ENCODE measurements around the gene SVIL. TPM values are rescaled to one million over a fixed set of nuclear protein-coding genes. Genes with fewer than 3 reads are reported as not detected.
A peak's percentile ranks its signal among the peaks of the same experiment; 100 is the strongest.

Gene SVIL
- total and polyA plus RNA-seq, 2 of the 13 experiments (the other 11 are each of a cell fraction or from before 2014, with no cell fraction given), result 3.9 to 12.1 TPM

- no peak for TF ChIP-seq HNF4G (IDR thresholded peaks at IDR 0.05; ENCODE audit: borderline replicate concordance, low read depth, low read length)
- TF ChIP-seq HNF4G (CRISPR knock-in tag; IDR thresholded peaks at IDR 0.05; ENCODE audit: borderline replicate concordance, low read depth), result no peak
- TF ChIP-seq GPN1 (CRISPR knock-in tag; IDR thresholded peaks at IDR 0.05; ENCODE audit: borderline replicate concordance), result no peak
- no peak for TF ChIP-seq IRF9 (CRISPR knock-in tag; IDR thresholded peaks at IDR 0.05; ENCODE audit: borderline replicate concordance)
- TF ChIP-seq ZNF598 (CRISPR knock-in tag; IDR thresholded peaks at IDR 0.05; ENCODE audit: borderline replicate concordance), result no peak
- TF ChIP-seq FOXA3 (CRISPR knock-in tag; IDR thresholded peaks at IDR 0.05), result peak; percentile 91
- no peak for TF ChIP-seq ZBTB3 (CRISPR knock-in tag; IDR thresholded peaks at IDR 0.05; ENCODE audit: borderline replicate concordance, low read depth)
- no peak for TF ChIP-seq ZNF276 (CRISPR knock-in tag; IDR thresholded peaks at IDR 0.05; ENCODE audit: low read depth)
- TF ChIP-seq MED8 (CRISPR knock-in tag; IDR thresholded peaks at IDR 0.05; ENCODE audit: insufficient replicate concordance), result no peak
- TF ChIP-seq ZBTB7B (CRISPR knock-in tag; IDR thresholded peaks at IDR 0.05), result no peak
- TF ChIP-seq CREB3 (CRISPR knock-in tag; IDR thresholded peaks at IDR 0.05), result no peak
- no peak for TF ChIP-seq ERF (CRISPR knock-in tag; IDR thresholded peaks at IDR 0.05)
- TF ChIP-seq MAFK (conservative IDR thresholded peaks at IDR 0.05 in 1 of 2, IDR thresholded peaks at IDR 0.05 in 1 of 2; ENCODE audit: low read length in 2 of 2), result no peak
- TF ChIP-seq SIN3B (IDR thresholded peaks at IDR 0.05; ENCODE audit: low read length), result no peak
- no peak for TF ChIP-seq PAX8 (CRISPR knock-in tag; IDR thresholded peaks at IDR 0.05; ENCODE audit: borderline replicate concordance)
- no peak for TF ChIP-seq ZNF234 (CRISPR knock-in tag; conservative IDR thresholded peaks at IDR 0.05)
- no peak for TF ChIP-seq ZNF549 (CRISPR knock-in tag; IDR thresholded peaks at IDR 0.05)
- TF ChIP-seq ARHGAP35 (CRISPR knock-in tag; IDR thresholded peaks at IDR 0.05; ENCODE audit: borderline replicate concordance), result no peak
- TF ChIP-seq PBX2 (CRISPR knock-in tag; IDR thresholded peaks at IDR 0.05), result no peak
- TF ChIP-seq REST (IDR thresholded peaks at IDR 0.05; ENCODE audit: borderline replicate concordance in 1 of 2, low read depth in 1 of 2, low read length in 2 of 2), result no peak
- TF ChIP-seq FOXK2 (IDR thresholded peaks at IDR 0.05), result no peak
- TF ChIP-seq LCORL (IDR thresholded peaks at IDR 0.05), result no peak
- TF ChIP-seq LCORL (CRISPR knock-in tag; IDR thresholded peaks at IDR 0.05), result no peak
- no peak for TF ChIP-seq ZNF790 (CRISPR knock-in tag; IDR thresholded peaks at IDR 0.05; ENCODE audit: borderline replicate concordance)
These were observed 15.5 kb downstream of the SVIL start (continued) for GRCh38 chr10:29619241-29619669.
